Measurements from ENCODE around the gene MYBBP1A.

DNA sequence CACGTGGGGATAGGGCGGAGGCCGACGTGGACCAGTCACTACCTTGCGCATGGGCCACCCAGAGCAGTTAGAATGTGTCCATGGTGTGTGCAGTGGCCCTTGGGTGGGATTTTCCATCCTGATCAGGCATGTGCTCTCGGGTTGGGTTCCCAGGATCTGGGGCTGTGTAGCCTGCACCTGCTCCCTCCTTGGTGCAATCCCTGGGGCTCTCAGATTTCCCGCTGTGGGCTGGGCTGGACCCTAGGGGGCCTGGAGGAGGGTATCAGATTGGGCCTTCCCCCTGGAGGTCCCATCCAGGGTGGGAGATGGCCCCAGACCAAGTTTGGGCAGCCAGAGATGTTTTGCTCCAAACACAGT is 30.4 kb upstream of the MYBBP1A start:
- TF ChIP-seq GATA1 (IDR thresholded peaks at IDR 0.05; ENCODE audit: low read depth, low read length) (no peak), POLR2A (IDR thresholded peaks at IDR 0.05; ENCODE audit: low read length) (no peak)

Measured in erythroblast (primary cell).